Measurements from ENCODE around the gene URI1.
A peak's percentile ranks its signal among the peaks of the same experiment; 100 is the strongest.
"Not testable (repeated sequence)": the region's sequence is repeated elsewhere in the genome, so short reads cannot be mapped to it uniquely, and the experiment has no call there.

Gene URI1, protein sequence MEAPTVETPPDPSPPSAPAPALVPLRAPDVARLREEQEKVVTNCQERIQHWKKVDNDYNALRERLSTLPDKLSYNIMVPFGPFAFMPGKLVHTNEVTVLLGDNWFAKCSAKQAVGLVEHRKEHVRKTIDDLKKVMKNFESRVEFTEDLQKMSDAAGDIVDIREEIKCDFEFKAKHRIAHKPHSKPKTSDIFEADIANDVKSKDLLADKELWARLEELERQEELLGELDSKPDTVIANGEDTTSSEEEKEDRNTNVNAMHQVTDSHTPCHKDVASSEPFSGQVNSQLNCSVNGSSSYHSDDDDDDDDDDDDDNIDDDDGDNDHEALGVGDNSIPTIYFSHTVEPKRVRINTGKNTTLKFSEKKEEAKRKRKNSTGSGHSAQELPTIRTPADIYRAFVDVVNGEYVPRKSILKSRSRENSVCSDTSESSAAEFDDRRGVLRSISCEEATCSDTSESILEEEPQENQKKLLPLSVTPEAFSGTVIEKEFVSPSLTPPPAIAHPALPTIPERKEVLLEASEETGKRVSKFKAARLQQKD

DNA sequence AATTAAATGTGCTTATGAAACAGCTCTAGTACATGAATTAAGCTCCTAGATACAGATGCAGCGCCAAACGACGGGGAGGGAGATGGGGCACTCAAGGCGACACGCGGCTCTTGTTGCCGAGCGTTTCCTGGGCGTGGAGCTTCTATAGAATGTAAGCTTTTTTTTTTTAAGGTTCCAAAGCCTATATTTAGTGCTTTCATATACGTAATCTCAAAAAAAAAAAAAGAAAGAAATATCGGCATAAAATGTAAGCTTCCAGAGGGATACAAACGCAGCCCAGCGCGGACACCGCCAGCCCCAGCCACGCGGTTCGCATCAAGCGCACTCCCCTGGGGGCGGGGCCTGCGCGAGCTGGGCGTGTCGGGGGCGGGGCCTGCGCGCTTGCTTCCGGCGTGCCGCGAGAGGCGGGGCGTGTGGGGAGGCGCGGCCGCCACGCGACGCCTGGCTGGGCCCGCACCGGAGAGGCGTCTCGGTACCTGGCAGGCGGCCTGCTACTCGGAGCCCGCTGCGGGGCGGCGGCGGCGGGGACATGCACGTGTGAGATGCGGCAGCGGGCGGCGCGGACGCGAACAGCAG lies at the start of gene URI1:
Gene URI1, plus strand, starts transcription at position 412 of the 576 bp plus-strand sequence. CDS start 309 bp downstream, outside the sequence.
- peak; percentile 33 for DNase-seq

DNA sequence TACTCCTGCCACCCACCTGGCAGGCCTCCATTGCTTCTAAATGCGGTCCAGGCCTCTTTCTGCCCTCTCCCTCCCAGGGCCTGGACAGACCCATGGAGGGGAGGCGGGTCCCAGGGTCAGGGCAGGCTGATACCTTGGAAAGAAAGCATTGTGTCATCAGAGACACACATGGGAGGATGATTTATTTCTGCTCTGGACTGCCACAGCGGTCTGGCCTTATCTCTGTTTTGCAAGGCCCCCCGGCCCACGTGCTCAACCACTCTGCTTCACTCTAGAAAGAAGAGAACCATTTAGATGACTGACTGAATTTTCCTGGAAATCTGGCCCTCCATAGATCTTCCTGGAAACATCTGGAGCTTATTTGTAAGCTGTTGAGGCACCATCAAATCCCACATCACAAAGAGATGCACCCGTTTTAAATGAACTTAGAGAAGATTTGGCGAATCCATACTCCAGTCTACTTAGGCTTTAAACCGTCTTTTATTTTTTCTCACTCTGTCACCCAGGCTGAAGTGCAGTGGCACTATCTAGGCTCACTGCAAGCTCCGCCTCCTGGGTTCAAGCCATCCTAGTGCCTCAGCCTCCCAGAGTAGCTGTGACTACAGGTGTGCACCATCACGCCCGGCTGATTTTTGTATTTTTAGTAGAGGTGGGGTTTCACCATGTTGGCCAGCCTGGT lies 48.3 kb upstream of the URI1 start:
- no peak for DNase-seq

DNA sequence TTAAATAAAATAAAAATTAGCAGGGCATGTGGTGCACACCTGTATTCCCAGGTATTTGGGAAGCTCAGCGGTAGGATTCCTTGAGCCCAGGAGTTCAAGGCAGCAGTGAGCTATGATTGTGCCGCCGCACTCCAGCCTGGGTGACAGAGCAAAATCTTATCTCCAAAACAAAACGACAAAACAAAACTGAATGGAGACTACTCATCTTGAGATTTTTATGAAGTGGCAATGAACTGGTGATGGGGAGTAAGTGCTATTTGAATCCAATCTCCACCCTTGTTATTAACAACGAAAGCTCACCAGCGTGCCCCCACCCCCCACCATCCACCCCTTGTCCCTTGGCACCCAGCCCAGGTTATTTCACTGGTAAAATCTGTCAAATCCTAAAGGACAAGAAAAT lies 45.2 kb upstream of the URI1 start:
- no peak for DNase-seq

DNA sequence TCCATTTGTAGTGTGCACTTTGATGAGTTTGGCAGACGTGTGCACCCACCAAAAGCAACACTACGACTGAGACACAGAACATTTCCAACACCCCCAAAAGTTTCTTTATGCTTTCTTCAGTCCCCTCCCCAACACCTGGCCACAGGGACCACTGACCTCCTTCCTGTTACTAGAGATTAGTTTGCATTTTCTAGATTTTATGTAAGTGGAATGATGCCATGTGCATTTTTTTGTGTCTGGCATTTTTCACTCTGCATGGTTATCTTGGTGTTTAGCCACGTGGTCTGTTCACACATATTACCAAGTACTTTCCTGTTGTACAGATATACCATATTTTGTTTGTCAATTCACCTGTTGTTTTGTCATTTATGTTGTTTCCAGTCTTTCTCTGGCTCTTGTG lies 44.6 kb upstream of the URI1 start:
- no peak for DNase-seq

DNA sequence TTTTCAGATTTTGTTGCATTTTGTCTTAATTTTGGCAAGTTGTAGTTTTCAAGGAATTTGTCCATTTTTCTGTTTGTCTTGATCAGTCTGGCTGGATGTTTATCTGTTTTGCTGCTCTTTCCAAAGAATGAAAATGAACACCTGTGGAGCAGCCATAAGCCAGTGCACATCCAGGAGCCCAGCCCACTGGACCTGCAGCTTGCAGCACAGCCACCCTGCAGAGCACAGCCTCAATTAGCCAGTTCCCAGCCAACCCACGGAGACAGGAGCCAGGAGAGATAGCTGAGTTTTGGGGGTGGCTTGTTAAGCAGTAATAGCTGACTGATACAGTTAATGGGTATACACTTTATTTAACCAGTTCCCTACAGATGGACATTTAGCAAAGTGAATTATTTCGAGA lies 38.0 kb upstream of the URI1 start:
- no peak for DNase-seq

DNA sequence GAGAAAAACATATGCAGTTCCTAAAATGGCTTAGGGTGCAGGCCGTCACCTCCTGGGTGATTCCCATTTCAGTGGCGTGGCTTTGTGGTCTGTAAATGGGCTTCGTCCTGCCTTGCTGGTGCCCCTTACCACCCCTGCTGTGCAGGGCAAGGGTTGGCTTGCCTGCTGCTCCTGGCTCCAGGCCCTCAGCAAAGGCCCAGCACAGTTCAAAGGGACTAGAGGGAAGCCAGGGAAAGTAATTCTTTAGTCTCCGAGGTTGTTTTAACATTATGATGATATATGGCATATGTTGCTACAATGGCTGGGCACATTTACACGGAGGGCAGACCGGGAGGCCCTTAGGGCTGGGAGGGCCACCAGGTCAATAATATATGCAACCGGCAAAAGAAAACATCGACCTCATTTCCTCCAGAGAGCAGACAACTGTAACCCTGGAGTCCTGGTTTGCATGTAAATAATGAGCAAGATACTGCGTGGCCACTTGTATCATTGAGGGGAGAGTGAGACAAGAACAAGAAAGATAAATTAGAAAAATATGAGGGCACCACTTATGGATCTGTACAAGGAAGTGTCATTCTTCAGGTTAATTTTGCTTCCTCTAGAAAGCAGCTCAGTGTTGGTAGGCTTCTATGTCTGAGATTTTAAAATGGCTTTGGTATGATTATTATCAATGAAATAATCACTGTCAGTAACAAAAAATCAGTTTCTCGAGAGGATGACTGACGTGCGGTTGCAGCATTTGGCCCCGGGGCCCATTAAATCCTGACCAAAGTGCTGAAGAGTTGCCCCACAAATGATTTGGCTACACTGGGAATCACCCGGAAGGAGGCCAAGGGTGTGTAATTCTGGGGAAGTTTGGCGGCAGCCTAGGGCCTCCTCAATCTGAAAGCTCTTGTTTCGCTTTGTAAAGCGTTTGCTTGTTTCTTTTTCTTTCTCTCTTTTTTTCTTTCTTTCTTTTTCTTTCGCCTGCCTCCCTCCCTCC lies 32.8 kb upstream of the URI1 start:
- no peak for DNase-seq

DNA sequence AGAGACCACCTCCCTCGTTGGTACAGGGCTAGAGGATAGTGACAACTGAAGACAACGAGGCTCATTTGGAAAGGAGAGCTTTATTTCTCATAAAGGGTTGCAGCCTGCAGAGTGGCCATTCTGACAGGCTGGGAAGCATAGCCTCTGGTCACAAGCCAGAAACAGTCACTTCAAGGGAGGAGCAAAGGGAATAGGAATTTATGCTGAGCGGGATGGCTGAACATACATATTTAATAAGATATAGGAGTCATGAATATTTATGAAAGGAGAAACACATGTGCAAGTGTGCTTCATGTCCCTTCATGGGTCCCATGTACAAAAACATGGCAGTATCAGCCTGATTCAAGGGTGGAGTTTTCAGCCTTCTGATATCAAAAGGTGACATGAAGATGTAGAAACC lies 27.1 kb upstream of the URI1 start:
- DNase-seq: no peak

DNA sequence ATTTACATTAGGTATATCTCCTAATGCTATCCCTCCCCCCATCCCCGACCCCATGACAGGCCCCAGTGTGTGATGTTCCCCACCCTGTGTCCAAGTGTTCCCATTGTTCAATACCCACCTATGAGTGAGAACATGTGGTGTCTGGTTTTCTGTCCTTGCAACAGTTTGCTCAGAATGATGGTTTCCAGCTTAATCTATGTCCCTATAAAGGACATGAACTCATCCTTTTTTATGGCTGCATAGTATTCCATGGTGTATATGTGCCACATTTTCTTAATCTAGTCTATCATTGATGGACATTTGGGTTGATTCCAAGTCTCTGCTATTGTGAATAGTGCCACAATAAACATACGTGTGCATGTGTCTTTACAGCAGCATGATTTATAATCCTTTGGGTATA lies 26.2 kb upstream of the URI1 start:
- DNase-seq: not testable (repeated sequence)

DNA sequence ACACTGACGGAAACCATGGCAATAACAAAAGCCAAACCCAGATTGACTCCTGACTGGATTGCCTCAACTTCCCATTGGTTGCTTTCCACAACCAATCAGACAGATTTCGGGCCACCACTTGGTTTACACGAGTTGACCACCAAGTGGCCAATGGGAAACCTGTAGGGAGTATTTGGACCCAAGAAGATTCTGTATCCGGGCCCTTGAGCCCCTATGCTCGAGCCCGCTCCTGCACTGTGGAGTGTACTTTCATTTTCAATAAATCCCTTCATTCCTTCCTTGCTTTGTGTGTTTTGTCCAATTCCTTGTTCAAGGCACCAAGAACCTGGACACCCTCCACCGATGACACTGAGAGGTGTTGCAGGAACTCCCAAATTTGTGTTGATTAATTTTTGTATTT lies 24.1 kb upstream of the URI1 start:
- DNase-seq: no peak

DNA sequence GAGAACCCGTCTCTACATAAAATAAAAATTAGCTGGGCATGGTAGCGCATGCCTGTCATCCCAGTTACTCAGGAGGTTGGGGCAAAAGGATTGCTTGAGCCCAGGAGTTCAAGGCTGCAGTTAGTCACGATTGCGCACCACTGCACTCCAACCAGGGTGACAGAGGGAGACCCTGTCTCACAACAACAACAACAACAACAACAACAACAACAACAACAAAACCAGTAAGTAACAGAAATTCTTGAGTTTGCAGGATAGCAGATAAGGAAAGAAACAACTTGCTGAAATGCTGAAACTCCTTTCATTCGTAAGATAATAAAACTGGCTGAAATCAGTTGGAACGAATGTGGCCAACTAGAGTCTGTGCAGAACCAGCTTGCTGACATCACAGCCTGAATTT lies 23.1 kb upstream of the URI1 start:
- no peak for DNase-seq

DNA sequence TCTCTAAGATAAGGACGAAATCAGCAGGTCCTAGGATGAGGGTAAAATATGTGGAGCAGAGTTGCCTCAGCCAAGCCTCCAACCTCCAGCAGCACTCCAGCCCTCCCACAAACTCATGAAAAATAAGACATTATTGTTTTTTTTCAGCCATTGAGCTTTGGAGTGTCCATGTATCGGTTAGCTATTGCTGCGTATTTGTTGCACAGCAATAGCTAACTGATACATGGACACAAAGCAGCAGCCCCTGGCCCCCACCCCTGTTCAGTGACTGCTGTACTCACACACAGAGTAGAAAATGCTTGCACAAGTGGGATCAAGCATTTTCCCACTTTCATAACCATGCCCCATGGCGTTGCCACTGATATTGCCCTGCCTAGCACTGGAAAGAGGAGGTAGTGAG lies 19.1 kb upstream of the URI1 start:
- no peak for DNase-seq

DNA sequence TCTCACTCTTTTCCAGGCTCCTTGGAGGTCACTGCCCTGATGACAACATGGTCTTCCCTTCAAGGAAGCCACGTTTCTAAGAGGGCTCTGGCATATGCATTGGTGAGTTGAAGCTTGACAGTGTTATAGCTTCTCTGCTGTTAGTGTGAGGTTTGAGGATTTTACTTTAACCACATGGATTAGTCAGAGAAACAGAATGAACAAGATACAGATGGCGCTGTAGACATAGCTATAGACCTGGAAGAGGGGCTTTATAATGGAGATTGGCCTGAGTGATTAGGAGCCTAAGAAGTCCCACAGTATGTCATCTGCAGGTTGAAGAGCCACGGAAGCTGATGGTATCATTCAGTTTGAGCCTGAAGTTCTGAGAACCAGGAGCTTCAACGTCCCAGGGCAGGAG lies 18.4 kb upstream of the URI1 start:
- no peak for DNase-seq

DNA sequence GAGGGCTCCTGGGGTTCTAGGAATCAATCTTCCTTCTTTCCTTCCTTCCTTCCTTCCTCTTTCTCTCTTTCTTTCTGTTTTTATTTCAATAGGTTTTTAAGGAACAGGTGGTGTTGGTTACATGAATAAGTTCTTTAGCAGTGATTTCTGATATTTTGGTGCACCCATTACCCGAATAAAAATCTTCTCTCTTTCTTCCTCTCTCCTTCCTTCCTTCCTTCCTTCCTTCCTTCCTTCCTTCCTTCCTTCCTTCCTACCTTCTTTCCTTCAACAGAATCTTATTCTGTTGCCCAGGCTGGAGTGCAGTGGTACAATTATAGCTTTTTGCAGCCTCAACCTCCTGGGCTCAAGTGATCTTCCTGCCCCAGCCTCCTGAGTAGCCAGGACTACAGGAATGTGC lies 16.0 kb upstream of the URI1 start:
- no peak for DNase-seq

DNA sequence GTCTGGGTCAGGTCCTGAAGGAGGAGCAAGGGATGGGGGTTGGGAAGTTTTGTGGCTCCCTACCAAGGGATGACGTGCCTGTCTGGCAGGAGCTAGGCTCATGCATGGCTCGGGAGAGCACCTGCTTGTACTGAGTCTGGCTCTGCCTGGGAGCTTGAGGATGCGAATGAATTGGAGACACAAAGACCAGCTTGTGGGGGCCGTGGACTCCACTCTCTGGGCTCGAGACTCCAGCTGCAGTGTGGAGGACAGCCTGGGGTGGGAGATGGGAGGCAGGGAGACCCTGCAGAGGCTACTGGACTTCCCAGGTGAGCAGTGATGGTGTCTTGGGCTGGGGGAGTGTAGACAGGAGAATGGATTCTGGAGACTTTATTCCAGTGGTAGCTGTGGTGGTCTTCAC lies 15.2 kb upstream of the URI1 start:
- DNase-seq: no peak

DNA sequence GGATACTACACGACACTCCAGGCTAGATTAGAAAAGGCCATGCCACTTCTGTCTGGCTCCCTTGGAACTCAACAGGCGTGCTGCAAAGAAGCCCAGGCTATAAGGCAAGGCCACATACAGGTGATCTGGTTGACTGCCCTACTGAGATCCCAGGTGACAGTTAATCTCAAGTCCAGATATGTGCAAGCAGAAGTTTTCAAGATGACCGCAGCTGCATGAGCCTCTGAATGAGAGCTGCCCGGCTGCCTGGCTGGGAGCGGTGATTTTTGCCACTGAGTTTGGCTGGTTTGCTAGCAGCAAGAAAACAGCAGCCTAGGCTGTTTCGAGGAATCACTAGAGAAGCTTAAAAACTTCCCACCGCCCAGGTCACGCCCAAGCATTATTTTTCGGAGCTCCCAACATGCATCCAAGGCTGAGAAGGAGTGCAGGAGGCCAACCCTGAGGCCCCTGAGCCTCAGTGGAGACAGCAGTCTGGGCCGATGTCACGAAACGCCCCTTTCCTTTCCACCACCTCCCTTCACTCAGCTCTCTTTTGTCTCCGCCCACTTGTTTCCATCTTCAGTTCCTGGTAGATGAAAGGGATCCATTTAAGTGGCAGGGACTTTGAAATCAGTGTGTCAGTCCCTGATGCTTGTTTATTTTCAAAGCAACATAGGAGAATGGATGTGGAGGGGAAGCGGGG lies 14.0 kb upstream of the URI1 start:
- no peak for DNase-seq

DNA sequence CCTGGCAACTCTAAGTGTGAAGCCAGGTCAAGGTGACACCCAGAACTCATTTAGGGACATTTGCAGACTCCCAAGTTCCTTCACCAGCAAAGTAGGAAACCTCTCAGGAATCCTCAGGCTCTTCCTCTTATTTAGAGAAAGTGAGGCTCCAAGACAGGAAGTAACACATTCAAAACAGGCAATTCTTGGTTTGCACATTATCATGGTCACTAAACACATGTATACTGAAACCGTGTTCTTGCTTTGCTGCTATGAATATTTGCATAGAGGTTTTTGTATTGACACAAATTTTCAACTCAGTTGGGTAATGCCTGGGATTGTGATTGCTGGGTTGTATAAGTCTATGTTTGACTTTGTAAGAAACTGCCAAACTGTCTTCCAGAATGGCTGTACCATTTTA lies 13.2 kb upstream of the URI1 start:
- no peak for DNase-seq

DNA sequence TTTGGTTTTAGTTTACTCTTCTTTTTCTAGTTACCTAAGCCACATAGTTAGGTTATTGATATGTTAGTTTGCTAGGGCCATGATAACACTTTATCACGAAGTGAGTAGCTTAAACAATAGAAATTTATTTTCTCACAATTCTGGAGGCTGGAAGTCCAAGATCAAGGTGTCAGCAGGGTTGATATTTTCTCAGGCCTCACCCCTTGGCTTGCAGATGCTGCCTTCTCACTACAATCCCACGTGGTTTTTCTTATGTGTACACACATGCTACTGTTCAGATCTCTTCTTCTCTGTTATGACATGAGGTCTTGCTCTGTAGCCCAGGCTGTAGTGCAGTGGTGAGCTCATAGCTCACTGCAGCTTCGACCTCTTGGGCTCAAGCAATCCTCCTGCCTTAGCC lies 7.8 kb upstream of the URI1 start:
- no peak for DNase-seq

DNA sequence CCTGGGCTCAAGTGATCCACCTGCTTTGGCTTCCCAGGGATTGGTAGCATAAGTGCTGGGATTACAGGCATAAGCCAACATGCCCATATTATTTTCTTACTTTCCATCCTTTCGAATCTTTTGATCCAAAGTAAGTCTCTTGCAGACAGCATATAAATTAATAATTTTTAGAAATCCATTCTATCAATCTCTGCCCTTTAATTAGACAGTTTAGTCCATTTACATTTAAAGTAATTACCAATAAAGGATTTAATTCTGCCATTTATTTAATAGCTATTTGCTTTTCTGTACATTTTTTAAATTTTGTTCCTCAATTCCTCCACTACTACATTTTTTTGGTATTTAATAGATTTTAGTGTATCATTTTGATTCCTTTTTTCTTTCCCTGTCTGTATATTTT lies 7.3 kb upstream of the URI1 start:
- no peak for DNase-seq

DNA sequence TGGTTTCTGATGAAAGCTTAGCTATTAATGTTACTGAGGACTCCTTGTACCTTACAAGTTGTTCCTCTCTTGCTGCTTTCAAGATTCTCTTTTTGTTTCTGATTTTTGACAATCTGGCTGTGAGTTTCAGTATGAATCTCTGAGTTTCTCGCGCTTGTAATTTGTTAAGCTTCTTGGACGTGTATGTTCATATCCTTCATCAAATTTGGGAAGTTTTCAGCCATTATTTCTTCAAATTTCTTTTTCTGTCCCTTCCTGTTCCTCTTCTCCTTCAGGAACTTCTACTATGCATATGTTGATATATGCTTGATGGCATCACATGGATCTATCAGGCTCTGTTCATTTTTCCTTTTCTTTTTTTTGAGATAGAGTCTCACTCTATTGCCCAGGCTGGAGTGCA lies 5.6 kb upstream of the URI1 start:
- no peak for DNase-seq

DNA sequence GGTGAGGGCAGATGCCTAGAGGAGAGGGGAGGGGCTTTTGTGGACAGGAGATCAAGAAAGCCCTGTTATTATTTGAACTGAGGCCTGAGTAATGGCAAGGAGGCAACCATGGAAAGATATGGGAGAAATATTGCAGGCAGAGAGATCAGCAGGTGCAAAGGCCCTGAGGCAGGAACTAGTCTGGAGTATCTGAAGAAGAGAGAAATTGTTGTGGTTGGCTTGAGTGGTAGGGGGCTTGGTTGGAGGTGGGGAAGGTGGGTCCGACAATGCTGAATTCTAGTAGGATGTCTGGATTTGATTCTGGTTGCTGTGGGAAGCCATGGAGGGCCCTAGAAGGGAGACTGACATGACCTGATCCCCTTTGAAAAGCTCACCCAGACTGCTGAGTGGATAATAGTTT lies 2.4 kb upstream of the URI1 start:
- DNase-seq: no peak

DNA sequence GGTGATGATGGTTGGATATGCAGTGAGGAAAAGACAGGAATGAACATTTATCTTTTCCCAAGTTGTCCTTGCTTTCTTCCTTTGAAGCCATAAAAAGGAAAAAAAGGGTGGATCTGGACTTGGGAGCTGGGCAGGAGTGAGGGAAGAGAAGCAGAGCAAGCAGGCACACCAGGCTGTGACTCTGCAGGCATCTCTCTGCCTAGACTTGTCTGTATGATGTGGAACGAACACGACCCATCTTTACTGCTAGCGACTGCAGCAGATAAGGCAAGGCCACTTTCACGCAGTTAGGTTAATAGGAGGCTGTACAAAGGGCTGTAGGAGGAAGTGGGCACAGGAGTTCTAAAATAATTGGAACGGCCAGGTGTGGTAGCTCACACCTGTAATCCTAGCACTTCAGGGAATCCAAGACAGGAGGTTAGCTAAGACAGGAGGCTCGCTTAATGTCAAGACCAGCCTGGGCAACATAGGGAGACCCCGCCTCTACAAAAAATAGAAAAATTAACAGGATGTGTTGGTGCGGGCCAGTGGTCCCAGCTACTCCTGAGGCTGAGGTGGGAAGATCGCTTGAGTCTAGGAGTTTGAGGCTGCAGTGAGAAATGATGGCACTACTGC lies 961 bp upstream of the URI1 start:
- no peak for DNase-seq

Data from NCI-H2029 treated with DMSO at 0.1 percent for 48 hours (cell line).